ENCODE data around the gene B4GALT5.
"Not testable (repeated sequence)": the region's sequence is repeated elsewhere in the genome, so short reads cannot be mapped to it uniquely, and the experiment has no call there.

B4GALT5 gene

DNA sequence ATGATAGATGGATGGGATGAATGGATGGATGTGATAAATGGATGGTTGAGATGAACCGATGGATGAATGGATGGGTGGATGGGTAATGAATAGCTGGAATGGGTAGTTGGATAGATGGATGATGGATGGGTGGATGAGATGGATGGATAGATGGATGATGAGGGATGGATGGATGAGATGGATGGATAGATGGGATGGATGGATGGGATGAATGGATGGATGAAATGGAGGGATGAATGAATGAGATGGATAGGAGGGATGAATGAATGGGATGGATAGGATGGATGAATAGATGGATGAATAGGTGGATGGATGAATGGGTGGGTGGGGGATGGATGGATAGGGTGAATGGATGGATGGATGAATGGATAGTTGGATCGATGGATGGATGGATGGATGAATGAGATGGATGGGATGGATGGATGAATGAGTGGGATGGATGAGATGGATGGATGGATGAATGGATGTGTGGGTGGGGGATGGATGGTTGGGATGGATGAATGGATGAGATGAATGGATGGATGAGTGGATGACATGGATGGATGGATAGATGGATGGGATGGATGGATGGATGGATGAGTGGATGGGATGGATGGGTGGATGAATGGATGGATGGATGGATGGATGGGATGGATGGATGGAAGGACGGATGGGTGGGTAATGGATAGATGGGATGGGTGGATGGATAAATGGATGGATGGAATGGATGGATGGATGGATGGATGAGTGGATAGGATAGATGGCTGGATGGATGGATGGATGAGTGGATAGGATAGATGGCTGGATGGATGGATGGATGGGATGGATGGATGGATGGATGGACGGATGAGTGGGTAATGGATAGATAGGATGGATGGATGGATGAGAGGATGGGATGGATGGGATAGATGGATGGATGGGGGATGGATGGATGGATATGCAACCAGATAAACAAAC lies 94.3 kb downstream of the B4GALT5 start:
- Histone ChIP-seq H4K8ac (ENCODE audit: low read length) (no peak overlapping the region), H3K4me3 (ENCODE audit: insufficient read depth in 1 of 2, low read depth in 1 of 2, low read length in 2 of 2) (no peak overlapping the region), H3K9ac (ENCODE audit: low read length) (no peak overlapping the region), H3K36me3 (ENCODE audit: control insufficient read depth in 1 of 2, insufficient read depth in 2 of 2, low read depth in 1 of 2, low read length in 2 of 2) (no peaks in the 10 kb centered on the region), H2AK5ac (ENCODE audit: low read length, severe bottlenecking) (no peak overlapping the region), H3K18ac (ENCODE audit: low read depth in 1 of 2, low read length in 2 of 2) (no peak overlapping the region), H3K9me3 (ENCODE audit: control insufficient read depth, low read length) (peaks cover 18% of the 10 kb centered on the region), H4K91ac (ENCODE audit: low read length) (no peak overlapping the region), H2BK15ac (ENCODE audit: low read depth, poor library complexity, severe bottlenecking) (no peak overlapping the region), H2BK5ac (ENCODE audit: low read depth, low read length, poor library complexity, severe bottlenecking) (no peak overlapping the region), H3K4ac (ENCODE audit: low read depth in 1 of 2, low read length in 2 of 2) (no peak overlapping the region), H3K79me1 (replicated peaks; ENCODE audit: low read length, poor library complexity, severe bottlenecking) (no peaks in the 10 kb centered on the region), H2BK120ac (ENCODE audit: low read depth, low read length) (no peak overlapping the region), H3K27ac (ENCODE audit: low read length, poor library complexity, severe bottlenecking) (no peak overlapping the region), H3K27me3 (ENCODE audit: control insufficient read depth in 1 of 2, insufficient read depth in 1 of 2, low read length in 2 of 2) (peaks cover 0 to 9% of the 10 kb centered on the region in 2 experiments), H3K23ac (ENCODE audit: low read length in 2 of 2) (no peak overlapping the region), H3K14ac (ENCODE audit: low read length in 2 of 2) (no peak overlapping the region), H2BK12ac (ENCODE audit: low read length in 2 of 2) (no peak overlapping the region), H3K4me2 (ENCODE audit: low read length, poor library complexity, severe bottlenecking) (no peak overlapping the region), H2AFZ (ENCODE audit: low read depth, low read length) (no peak overlapping the region), H3K4me1 (ENCODE audit: control insufficient read depth, insufficient read depth, low read depth, low read length) (no peaks in the 10 kb centered on the region)
- no peak for DNase-seq
- WGBS = 86% methylated on average over 4 of the region's 4 CpGs

DNA sequence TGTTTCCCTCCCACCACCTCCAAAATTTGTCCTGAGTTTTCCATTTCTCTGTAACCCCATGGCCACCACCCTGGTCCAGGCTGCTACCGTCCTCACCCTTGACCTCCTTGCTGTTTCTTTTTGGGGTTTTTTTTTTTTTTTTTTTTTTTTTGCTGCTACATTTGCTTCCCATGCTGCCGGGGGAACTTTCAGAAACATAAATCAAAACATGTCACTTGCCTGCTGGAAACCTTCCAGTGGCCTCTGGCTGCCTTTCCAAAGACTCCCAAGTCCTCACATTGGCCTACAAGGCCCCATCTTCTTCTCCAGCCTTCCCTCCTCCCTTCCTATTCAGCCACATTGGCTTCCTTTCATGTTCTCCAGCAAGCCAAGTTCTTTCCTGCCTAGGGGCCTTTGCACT lies 95.4 kb downstream of the B4GALT5 start:
- no peaks in the 10 kb centered on the region for H3K79me1 ChIP-seq (replicated peaks; ENCODE audit: low read length, poor library complexity, severe bottlenecking)
- no peak overlapping the region for H4K91ac ChIP-seq (ENCODE audit: low read length)
- peaks cover 0 to 6% of the 10 kb centered on the region in 2 experiments for H3K27me3 ChIP-seq (ENCODE audit: control insufficient read depth in 1 of 2, insufficient read depth in 1 of 2, low read length in 2 of 2)
- H3K18ac ChIP-seq (ENCODE audit: low read depth in 1 of 2, low read length in 2 of 2) = no peak overlapping the region
- no peak for DNase-seq
- 49% methylated on average over 1 of the region's 2 CpGs for WGBS
- no peak overlapping the region for H2AK5ac ChIP-seq (ENCODE audit: low read length, severe bottlenecking)
- no peak overlapping the region for H3K4me2 ChIP-seq (ENCODE audit: low read length, poor library complexity, severe bottlenecking)
- no peak overlapping the region for H2AFZ ChIP-seq (ENCODE audit: low read depth, low read length)
- H2BK5ac ChIP-seq (ENCODE audit: low read depth, low read length, poor library complexity, severe bottlenecking) = no peak overlapping the region
- H3K9ac ChIP-seq (ENCODE audit: low read length) = no peak overlapping the region
- H4K8ac ChIP-seq (ENCODE audit: low read length) = no peak overlapping the region
- H3K14ac ChIP-seq (ENCODE audit: low read length in 2 of 2) = no peak overlapping the region
- no peak overlapping the region for H2BK120ac ChIP-seq (ENCODE audit: low read depth, low read length)
- no peak overlapping the region for H2BK12ac ChIP-seq (ENCODE audit: low read length in 2 of 2)
- H3K23ac ChIP-seq (ENCODE audit: low read length in 2 of 2) = no peak overlapping the region
- no peak overlapping the region for H3K4ac ChIP-seq (ENCODE audit: low read depth in 1 of 2, low read length in 2 of 2)
- no peaks in the 10 kb centered on the region for H3K4me1 ChIP-seq (ENCODE audit: control insufficient read depth, insufficient read depth, low read depth, low read length)
- H3K27ac ChIP-seq (ENCODE audit: low read length, poor library complexity, severe bottlenecking) = no peak overlapping the region
- H3K4me3 ChIP-seq (ENCODE audit: insufficient read depth in 1 of 2, low read depth in 1 of 2, low read length in 2 of 2) = no peak overlapping the region
- peaks cover 18% of the 10 kb centered on the region for H3K9me3 ChIP-seq (ENCODE audit: control insufficient read depth, low read length)
- no peaks in the 10 kb centered on the region for H3K36me3 ChIP-seq (ENCODE audit: control insufficient read depth in 1 of 2, insufficient read depth in 2 of 2, low read depth in 1 of 2, low read length in 2 of 2)
- H2BK15ac ChIP-seq (ENCODE audit: low read depth, poor library complexity, severe bottlenecking) = no peak overlapping the region

DNA sequence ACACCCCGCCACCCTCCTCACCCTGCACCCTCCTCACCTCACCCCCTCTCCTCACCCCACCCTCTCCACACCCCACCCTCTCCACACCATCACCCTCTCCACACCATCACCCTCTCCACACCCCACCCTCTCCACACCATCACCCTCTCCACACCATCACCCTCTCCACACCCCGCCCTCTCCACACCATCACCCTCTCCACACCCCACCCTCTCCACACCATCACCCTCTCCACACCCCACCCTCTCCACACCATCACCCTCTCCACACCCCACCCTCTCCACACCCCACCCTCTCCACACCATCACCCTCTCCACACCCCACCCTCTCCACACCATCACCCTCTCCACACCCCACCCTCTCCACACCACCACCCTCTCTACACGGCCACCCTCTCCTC lies 96.3 kb downstream of the B4GALT5 start:
- H3K27me3 ChIP-seq (ENCODE audit: control insufficient read depth in 1 of 2, insufficient read depth in 1 of 2, low read length in 2 of 2) = not testable (repeated sequence)
- H3K9me3 ChIP-seq (ENCODE audit: control insufficient read depth, low read length) = peaks cover 15% of the 10 kb centered on the region

GRCh38 chr20:49616154-49617007 lies 97.3 kb downstream of the B4GALT5 start:
- Histone ChIP-seq H2BK5ac (ENCODE audit: low read depth, low read length, poor library complexity, severe bottlenecking) (no peak overlapping the region), H3K4me3 (ENCODE audit: insufficient read depth in 1 of 2, low read depth in 1 of 2, low read length in 2 of 2) (no peak overlapping the region), H2BK12ac (ENCODE audit: low read length in 2 of 2) (no peak overlapping the region), H3K23ac (ENCODE audit: low read length in 2 of 2) (no peak overlapping the region), H2AK5ac (ENCODE audit: low read length, severe bottlenecking) (no peak overlapping the region), H3K79me1 (replicated peaks; ENCODE audit: low read length, poor library complexity, severe bottlenecking) (no peaks in the 10 kb centered on the region), H2AFZ (ENCODE audit: low read depth, low read length) (no peak overlapping the region), H3K4me1 (ENCODE audit: control insufficient read depth, insufficient read depth, low read depth, low read length) (peaks cover 1% of the 10 kb centered on the region), H2BK120ac (ENCODE audit: low read depth, low read length) (no peak overlapping the region), H3K27me3 (ENCODE audit: control insufficient read depth in 1 of 2, insufficient read depth in 1 of 2, low read length in 2 of 2) (peaks cover 0 to 6% of the 10 kb centered on the region in 2 experiments), H2BK15ac (ENCODE audit: low read depth, poor library complexity, severe bottlenecking) (no peak overlapping the region), H3K4ac (ENCODE audit: low read depth in 1 of 2, low read length in 2 of 2) (no peak overlapping the region), H3K18ac (ENCODE audit: low read depth in 1 of 2, low read length in 2 of 2) (no peak overlapping the region), H3K14ac (ENCODE audit: low read length in 2 of 2) (no peak overlapping the region), H4K91ac (ENCODE audit: low read length) (no peak overlapping the region), H3K9ac (ENCODE audit: low read length) (no peak overlapping the region), H4K8ac (ENCODE audit: low read length) (no peak overlapping the region), H3K4me2 (ENCODE audit: low read length, poor library complexity, severe bottlenecking) (no peak overlapping the region), H3K36me3 (ENCODE audit: control insufficient read depth in 1 of 2, insufficient read depth in 2 of 2, low read depth in 1 of 2, low read length in 2 of 2) (no peaks in the 10 kb centered on the region), H3K9me3 (ENCODE audit: control insufficient read depth, low read length) (peaks cover 5% of the 10 kb centered on the region), H3K27ac (ENCODE audit: low read length, poor library complexity, severe bottlenecking) (no peak overlapping the region)
- 76% methylated on average over 10 of the region's 11 CpGs for WGBS
- no peak for DNase-seq

More for the DNA sequence above, 96.3 kb downstream of the B4GALT5 start:
- H3K18ac ChIP-seq (ENCODE audit: low read depth in 1 of 2, low read length in 2 of 2); H2BK15ac ChIP-seq (ENCODE audit: low read depth, poor library complexity, severe bottlenecking); H2AK5ac ChIP-seq (ENCODE audit: low read length, severe bottlenecking); H3K4ac ChIP-seq (ENCODE audit: low read depth in 1 of 2, low read length in 2 of 2); H3K14ac ChIP-seq (ENCODE audit: low read length in 2 of 2); H2BK120ac ChIP-seq (ENCODE audit: low read depth, low read length); H3K4me2 ChIP-seq (ENCODE audit: low read length, poor library complexity, severe bottlenecking); H2BK5ac ChIP-seq (ENCODE audit: low read depth, low read length, poor library complexity, severe bottlenecking); H2AFZ ChIP-seq (ENCODE audit: low read depth, low read length); H3K23ac ChIP-seq (ENCODE audit: low read length in 2 of 2); H3K27ac ChIP-seq (ENCODE audit: low read length, poor library complexity, severe bottlenecking); DNase-seq; H3K36me3 ChIP-seq (ENCODE audit: control insufficient read depth in 1 of 2, insufficient read depth in 2 of 2, low read depth in 1 of 2, low read length in 2 of 2); H3K4me1 ChIP-seq (ENCODE audit: control insufficient read depth, insufficient read depth, low read depth, low read length); H3K9ac ChIP-seq (ENCODE audit: low read length); H4K8ac ChIP-seq (ENCODE audit: low read length); H3K4me3 ChIP-seq (ENCODE audit: insufficient read depth in 1 of 2, low read depth in 1 of 2, low read length in 2 of 2); H2BK12ac ChIP-seq (ENCODE audit: low read length in 2 of 2); H4K91ac ChIP-seq (ENCODE audit: low read length); H3K79me1 ChIP-seq (replicated peaks; ENCODE audit: low read length, poor library complexity, severe bottlenecking): not testable (repeated sequence)
- WGBS = 78% methylated on average over 2 of the region's 3 CpGs

Measured in mesenchymal stem cell (in vitro differentiated cells and primary cell).